ENCODE measurements around the gene NBEAL2. TPM values are rescaled to one million over a fixed set of nuclear protein-coding genes. Genes with fewer than 3 reads are reported as not detected.

Gene NBEAL2
- total and polyA plus RNA-seq, 2 of the 8 experiments (the other 6 are each of a cell fraction or from before 2014, with no cell fraction given), result 27.3 to 46.9 TPM

GRCh38 chr3:46960081-46960701 is 19.3 kb upstream of the NBEAL2 start (continued):
- no peak for TF ChIP-seq CHD7 (IDR thresholded peaks at IDR 0.05; ENCODE audit: insufficient replicate concordance, low read length)
